Upper lobe of right lung (tissue), 1 donor: ENCODE results near the gene GPSM3. TPM values are rescaled to one million over a fixed set of nuclear protein-coding genes. Genes with fewer than 3 reads are reported as not detected.

Experiments used
- ATAC-seq: fragments of 200-7000 bp; cut with Tn5 transposase; one replicate; pipeline ENCODE4 v1.9.1; 2020; ENCODE audit warnings: mild to moderate bottlenecking, moderate library complexity
- DNase-seq: peaks from one replicate; pipeline ENCODE4 v3.0.0-alpha.2; 2020
- H3K27ac ChIP-seq: fragments of 200-600 bp; one replicate; pipeline ENCODE4 v1.8.0; 2022
- H3K27me3 ChIP-seq: fragments of 200-600 bp; one replicate; pipeline ENCODE4 v1.8.0; 2022; ENCODE audit warnings: mild to moderate bottlenecking
- H3K36me3 ChIP-seq: fragments of 200-600 bp; one replicate; pipeline ENCODE4 v1.8.0; 2022
- H3K4me1 ChIP-seq: fragments of 200-600 bp; one replicate; pipeline ENCODE4 v1.8.0; 2022
- H3K4me3 ChIP-seq: fragments of 200-600 bp; one replicate; pipeline ENCODE4 v1.8.0; 2022; ENCODE audit warnings: mild to moderate bottlenecking
- H3K9me3 ChIP-seq: fragments of 200-600 bp; one replicate; pipeline ENCODE4 v1.8.0; 2022
- intact Hi-C: fragments of 100-400 bp; cut with DNase I; formaldehyde crosslinking; loops from one replicate; pipeline ENCODE4 v1.11.0; 2022
- total RNA-seq: library from RNA; stranded (reverse); fragmentation: NEBNext Ultra II Directional; extraction: Animal tissue kit (Norgen Biotek cat#: 25700); gene quantifications from one replicate; pipeline ENCODE4 v1.2.1, GENCODE V29; 2021
- TF ChIP-seq, protein P1 (sequence below): fragments of 200-600 bp; IDR thresholded peaks from one replicate; pipeline ENCODE4 v1.8.0; 2022; ENCODE audit warnings: antibody characterized with exemption
- donor health status: DM: no; HTN: yes; CAD: no; lungs with severe emphysema.

Gene GPSM3
- total RNA-seq, 1 donor from 2014 or later: 51.9 TPM

DNA sequence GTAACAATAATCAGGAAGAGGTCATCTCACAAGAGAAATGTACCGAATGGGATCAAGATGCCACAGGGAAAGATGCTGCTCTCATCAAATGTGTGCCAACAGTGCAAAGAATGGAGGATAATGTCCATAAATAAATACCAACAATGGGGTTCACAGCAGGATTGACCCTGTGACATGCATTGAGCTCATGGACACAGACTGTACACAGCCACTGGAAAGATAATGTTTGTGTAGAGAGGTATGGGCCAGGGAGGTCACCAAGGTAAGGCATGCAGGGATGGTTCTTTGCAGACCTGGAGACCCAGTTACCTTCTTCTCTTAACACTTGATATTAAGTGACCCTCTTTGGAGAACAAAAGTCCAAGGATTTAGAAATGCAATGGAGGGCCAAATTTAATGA is 18.0 kb downstream of the GPSM3 start:
- Histone ChIP-seq H3K9me3 (no peaks in the 10 kb centered on the region), H3K36me3 (peaks cover 17% of the 10 kb centered on the region), H3K27ac (no peak overlapping the region), H3K27me3 (no peaks in the 10 kb centered on the region), H3K4me3 (no peak overlapping the region), H3K4me1 (peaks cover 28% of the 10 kb centered on the region)
- ATAC-seq (no peak), DNase-seq (no peak)
- intact Hi-C loops: no loop called here
- TF ChIP-seq, protein P1, sequence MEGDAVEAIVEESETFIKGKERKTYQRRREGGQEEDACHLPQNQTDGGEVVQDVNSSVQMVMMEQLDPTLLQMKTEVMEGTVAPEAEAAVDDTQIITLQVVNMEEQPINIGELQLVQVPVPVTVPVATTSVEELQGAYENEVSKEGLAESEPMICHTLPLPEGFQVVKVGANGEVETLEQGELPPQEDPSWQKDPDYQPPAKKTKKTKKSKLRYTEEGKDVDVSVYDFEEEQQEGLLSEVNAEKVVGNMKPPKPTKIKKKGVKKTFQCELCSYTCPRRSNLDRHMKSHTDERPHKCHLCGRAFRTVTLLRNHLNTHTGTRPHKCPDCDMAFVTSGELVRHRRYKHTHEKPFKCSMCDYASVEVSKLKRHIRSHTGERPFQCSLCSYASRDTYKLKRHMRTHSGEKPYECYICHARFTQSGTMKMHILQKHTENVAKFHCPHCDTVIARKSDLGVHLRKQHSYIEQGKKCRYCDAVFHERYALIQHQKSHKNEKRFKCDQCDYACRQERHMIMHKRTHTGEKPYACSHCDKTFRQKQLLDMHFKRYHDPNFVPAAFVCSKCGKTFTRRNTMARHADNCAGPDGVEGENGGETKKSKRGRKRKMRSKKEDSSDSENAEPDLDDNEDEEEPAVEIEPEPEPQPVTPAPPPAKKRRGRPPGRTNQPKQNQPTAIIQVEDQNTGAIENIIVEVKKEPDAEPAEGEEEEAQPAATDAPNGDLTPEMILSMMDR: no peak

DNA sequence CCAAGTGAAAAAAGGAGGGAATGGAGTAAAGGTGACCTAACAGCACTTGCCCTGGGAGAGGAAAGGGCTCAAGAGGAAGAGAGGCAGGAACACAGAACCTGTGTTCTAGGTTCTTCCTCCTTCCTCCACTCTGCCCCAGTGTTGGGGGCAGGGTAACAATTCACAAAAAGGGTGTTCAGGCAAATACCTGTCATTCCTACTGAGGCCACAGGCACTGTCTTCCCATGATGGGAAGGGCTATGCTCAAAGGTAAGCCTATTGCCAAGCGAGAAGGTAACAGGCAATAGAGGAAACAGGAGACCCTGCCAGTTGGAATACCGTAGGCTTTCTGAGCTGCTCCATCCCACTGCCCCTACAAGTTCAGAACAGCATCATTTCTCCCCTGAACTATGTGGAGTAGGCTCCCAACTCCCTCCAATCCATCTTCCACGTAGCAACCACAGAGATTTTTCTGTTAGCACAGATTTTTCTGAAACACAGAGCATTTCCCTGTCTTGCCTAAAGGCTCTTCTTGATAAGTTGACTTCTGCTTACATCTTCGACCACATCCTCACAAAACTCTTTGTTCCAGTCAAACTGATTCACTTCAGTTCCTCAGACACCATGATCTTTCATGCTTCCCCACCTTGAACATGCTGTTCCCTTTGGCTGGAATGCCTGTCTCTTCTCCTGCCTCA is 19.3 kb downstream of the GPSM3 start:
- Histone ChIP-seq H3K36me3 (peaks cover 28% of the 10 kb centered on the region), H3K4me3 (no peak overlapping the region), H3K27ac (no peak overlapping the region), H3K27me3 (no peaks in the 10 kb centered on the region), H3K4me1 (peaks cover 22% of the 10 kb centered on the region), H3K9me3 (no peaks in the 10 kb centered on the region)
- no peak for ATAC-seq
- intact Hi-C loops: no loop called here
- no peak for DNase-seq
- TF ChIP-seq, protein P1: no peak

DNA sequence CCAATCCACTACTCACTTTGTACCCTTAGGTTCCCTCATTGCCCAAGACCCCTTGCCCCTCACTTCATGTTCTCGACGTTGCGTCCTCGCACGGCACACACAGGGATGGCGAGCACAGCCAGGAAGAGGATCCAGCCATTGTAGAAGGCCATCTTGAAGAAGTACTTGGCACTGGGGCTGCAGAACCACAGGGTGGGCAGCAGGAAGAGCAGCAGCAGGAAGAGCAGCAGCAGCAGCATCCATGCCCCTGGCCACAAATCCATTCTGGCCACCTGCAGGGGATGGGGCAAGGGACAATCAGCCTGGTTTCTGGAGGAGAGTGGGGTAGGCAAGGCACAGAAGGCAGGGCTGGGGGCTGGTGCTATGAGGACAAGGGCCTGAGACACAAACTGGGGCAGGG is 21.2 kb downstream of the GPSM3 start:
- ATAC-seq (no peak), DNase-seq (no peak)
- intact Hi-C loops: no loop called here
- no peak overlapping the region for H3K4me3 ChIP-seq
- TF ChIP-seq, protein P1: no peak
- peaks cover 11% of the 10 kb centered on the region for H3K4me1 ChIP-seq
- H3K27ac ChIP-seq: no peak overlapping the region
- H3K36me3 ChIP-seq: peaks cover 43% of the 10 kb centered on the region
- no peaks in the 10 kb centered on the region for H3K9me3 ChIP-seq
- no peaks in the 10 kb centered on the region for H3K27me3 ChIP-seq

DNA sequence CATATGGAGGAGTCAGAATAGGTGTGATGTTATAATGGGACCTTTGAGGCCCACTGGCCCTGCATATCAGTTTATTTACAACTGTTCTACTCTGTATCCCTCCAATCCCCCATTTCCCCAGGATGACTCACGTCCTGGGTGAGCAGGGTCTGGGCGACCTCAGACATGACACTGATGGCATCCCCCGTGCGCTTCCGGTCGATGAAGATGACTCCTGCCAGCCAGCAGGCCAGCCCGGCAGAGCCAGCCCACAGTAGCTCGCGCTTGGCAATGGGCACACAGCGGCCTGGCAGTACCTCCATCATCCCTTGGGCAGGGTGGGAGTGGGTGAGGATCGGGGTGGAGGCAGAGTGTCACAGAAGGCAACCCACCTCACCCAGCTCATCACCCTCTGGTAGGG is 22.1 kb downstream of the GPSM3 start:
- Histone ChIP-seq H3K36me3 (peaks cover 43% of the 10 kb centered on the region), H3K4me3 (no peak overlapping the region), H3K27me3 (no peaks in the 10 kb centered on the region), H3K9me3 (no peaks in the 10 kb centered on the region), H3K27ac (no peak overlapping the region), H3K4me1 (peaks cover 9% of the 10 kb centered on the region)
- DNase-seq (no peak), ATAC-seq (no peak)
- intact Hi-C loops: no loop called here
- TF ChIP-seq, protein P1: no peak

DNA sequence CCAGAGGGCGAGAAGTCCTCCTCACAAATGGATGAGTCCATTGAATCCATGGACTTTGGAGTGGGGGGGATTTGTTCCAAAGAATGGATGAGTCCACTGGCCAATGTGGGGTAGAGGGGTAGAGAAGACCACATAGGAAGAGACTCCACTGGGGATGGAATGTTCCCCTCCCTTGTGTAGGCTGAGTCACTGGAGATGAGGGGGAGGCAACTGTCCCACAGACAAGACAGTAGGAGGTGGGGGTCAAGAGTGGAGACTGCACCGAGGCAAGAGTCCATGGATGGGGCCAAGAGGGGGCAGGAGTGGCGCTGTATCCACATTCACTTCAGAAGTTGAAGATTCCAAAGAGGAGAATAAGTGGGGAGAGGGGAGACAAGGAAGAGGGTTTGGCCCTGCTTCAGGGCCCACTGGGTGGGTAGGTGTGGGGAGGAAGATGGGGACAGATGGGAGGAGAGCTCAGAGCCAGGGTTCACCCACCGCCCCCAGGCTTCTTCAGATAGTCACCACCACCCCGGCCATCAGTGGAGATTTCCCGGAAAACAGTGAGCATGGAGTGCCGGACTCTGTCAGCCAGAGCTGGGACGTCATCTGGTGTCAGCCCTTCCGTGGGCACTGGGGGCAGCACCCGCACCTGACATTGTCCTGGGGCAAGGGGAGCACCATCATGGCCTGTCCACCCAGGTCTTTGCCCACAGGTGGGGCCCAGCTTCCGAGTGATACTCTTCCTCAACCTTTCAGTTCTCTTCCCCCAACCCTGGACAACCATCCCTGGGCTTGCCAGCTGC is 23.4 kb downstream of the GPSM3 start:
- DNase-seq: no peak
- H3K27ac ChIP-seq: no peak overlapping the region
- intact Hi-C loops: no loop called here

More for the DNA sequence above, 23.4 kb downstream of the GPSM3 start:
- H3K36me3 ChIP-seq: peaks cover 43% of the 10 kb centered on the region
- no peak for ATAC-seq
- no peaks in the 10 kb centered on the region for H3K27me3 ChIP-seq
- H3K9me3 ChIP-seq: no peaks in the 10 kb centered on the region
- TF ChIP-seq, protein P1: no peak
- no peak overlapping the region for H3K4me3 ChIP-seq
- no peaks in the 10 kb centered on the region for H3K4me1 ChIP-seq
